Measurements from ENCODE around the gene FBXL3.

Gene FBXL3

GRCh38 chr13:77026255-77026860 is 601 bp downstream of the FBXL3 start (continued):
- peak; percentile 27; the same call in 1 of the 2 replicates for TF ChIP-seq PRDM10 (tag by site-specific recombination; IDR thresholded peaks at IDR 0.05)
- no peak for TF ChIP-seq ZNF776 (tag by site-specific recombination; IDR thresholded peaks at IDR 0.05; ENCODE audit: borderline replicate concordance)
- peak; percentile 19; the same call in 1 of the 2 replicates for TF ChIP-seq ZNF561 (tag by site-specific recombination; IDR thresholded peaks at IDR 0.05; ENCODE audit: borderline replicate concordance)
- TF ChIP-seq KLF10 (tag by site-specific recombination; IDR thresholded peaks at IDR 0.05) = 0 out of 2 replicates have a peak, but pooled peaks have one; percentile 52
- TF ChIP-seq ZBTB1 (tag by site-specific recombination; IDR thresholded peaks at IDR 0.05) = no peak
- TF ChIP-seq ZXDB (tag by site-specific recombination; IDR thresholded peaks at IDR 0.05) = peak; percentile 61; the same call in 1 of the 2 replicates
- 0 out of 2 replicates have a peak, but pooled peaks have one; percentile 40 for TF ChIP-seq HOXC10 (CRISPR knock-in tag; IDR thresholded peaks at IDR 0.05)
- no peak for TF ChIP-seq ZNF664 (tag by site-specific recombination; IDR thresholded peaks at IDR 0.05)
- peak; percentile 84; the same call in 1 of the 2 replicates for TF ChIP-seq MZF1 (tag by site-specific recombination; IDR thresholded peaks at IDR 0.05; ENCODE audit: borderline replicate concordance)
- TF ChIP-seq ZNF121 (tag by site-specific recombination; IDR thresholded peaks at IDR 0.05) = no peak
- peak; percentile 88 for TF ChIP-seq GLIS1 (tag by site-specific recombination; IDR thresholded peaks at IDR 0.05)
- peak; percentile 69; the same call in 1 of the 2 replicates for TF ChIP-seq EGR2 (tag by site-specific recombination; IDR thresholded peaks at IDR 0.05; ENCODE audit: low read depth)
- TF ChIP-seq ZBTB20 (tag by site-specific recombination; IDR thresholded peaks at IDR 0.05) = peak; percentile 77; the same call in 1 of the 2 replicates
- TF ChIP-seq BCL6B (tag by site-specific recombination; IDR thresholded peaks at IDR 0.05) = no peak
- TF ChIP-seq KLF7 (tag by site-specific recombination; IDR thresholded peaks at IDR 0.05; ENCODE audit: borderline replicate concordance) = peak; percentile 66; the same call in 1 of the 2 replicates
- no peak for TF ChIP-seq ZNF521 (tag by site-specific recombination; IDR thresholded peaks at IDR 0.05)
- peak; percentile 45 for TF ChIP-seq ZSCAN30 (tag by site-specific recombination; IDR thresholded peaks at IDR 0.05)
- TF ChIP-seq KLF1 (tag by site-specific recombination; IDR thresholded peaks at IDR 0.05) = peak; percentile 95
- TF ChIP-seq MEIS1 (CRISPR knock-in tag; IDR thresholded peaks at IDR 0.05; ENCODE audit: borderline replicate concordance) = no peak
- TF ChIP-seq ZNF629 (tag by site-specific recombination; IDR thresholded peaks at IDR 0.05) = no peak
- peak; percentile 34; the same call in 1 of the 2 replicates for TF ChIP-seq SP3 (tag by site-specific recombination; IDR thresholded peaks at IDR 0.05)
- peak; percentile 14; the same call in 1 of the 2 replicates for TF ChIP-seq ZBTB6 (tag by site-specific recombination; IDR thresholded peaks at IDR 0.05)
- TF ChIP-seq SCRT1 (tag by site-specific recombination; IDR thresholded peaks at IDR 0.05; ENCODE audit: borderline replicate concordance) = no peak
- no peak for TF ChIP-seq HOXD13 (CRISPR knock-in tag; IDR thresholded peaks at IDR 0.05; ENCODE audit: borderline replicate concordance)
- TF ChIP-seq ZSCAN18 (tag by site-specific recombination; IDR thresholded peaks at IDR 0.05) = no peak
- no peak for TF ChIP-seq ZNF239 (tag by site-specific recombination; IDR thresholded peaks at IDR 0.05)
- TF ChIP-seq GLI4 (tag by site-specific recombination; IDR thresholded peaks at IDR 0.05) = no peak
- TF ChIP-seq ZNF610 (tag by site-specific recombination; IDR thresholded peaks at IDR 0.05; ENCODE audit: borderline replicate concordance) = peak; percentile 77
- peak; percentile 58 for TF ChIP-seq ZNF341 (tag by site-specific recombination; IDR thresholded peaks at IDR 0.05; ENCODE audit: low read depth)
- no peak for TF ChIP-seq ZNF223 (tag by site-specific recombination; IDR thresholded peaks at IDR 0.05)
- TF ChIP-seq ZSCAN5A (tag by site-specific recombination; IDR thresholded peaks at IDR 0.05) = no peak
- TF ChIP-seq GLIS2 (tag by site-specific recombination; IDR thresholded peaks at IDR 0.05) = peak; percentile 86
- TF ChIP-seq KLF8 (tag by site-specific recombination; IDR thresholded peaks at IDR 0.05) = peak; percentile 34; the same call in 1 of the 2 replicates

All from HEK293 (cell line).